ENCODE data around the gene NUDC. TPM values are rescaled to one million over a fixed set of nuclear protein-coding genes. Genes with fewer than 3 reads are reported as not detected.

The NUDC gene
- polyA plus RNA-seq, 1 of the 3 experiments (the other 2 are of a cell fraction) = 153 TPM

- H3K4me1 ChIP-seq (ENCODE audit: control insufficient read depth in 1 of 2, insufficient read depth in 2 of 2, low read depth in 1 of 2, low read length in 1 of 2) = peaks cover 0 to 16% of the 10 kb centered on the region in 2 experiments; a peak in 2 of 4 replicates
- H3K9ac ChIP-seq = no peak overlapping the region
- peak; percentile 41 for DNase-seq
- TF ChIP-seq CTCF (IDR thresholded peaks at IDR 0.05) = peak; percentile 67
- TF ChIP-seq FOSL2 (IDR thresholded peaks at IDR 0.05; ENCODE audit: borderline replicate concordance, low read depth) = no peak
- H2AFZ ChIP-seq (ENCODE audit: low read depth) = no peak overlapping the region
- no peaks in the 10 kb centered on the region for H3K27me3 ChIP-seq (ENCODE audit: insufficient read depth)
- H3K9me3 ChIP-seq = no peaks in the 10 kb centered on the region
- peaks cover 13% of the 10 kb centered on the region for H3F3A ChIP-seq (replicated peaks; ENCODE audit: insufficient read depth)
- WGBS (ENCODE audit: low lambda C conversion rate) = 91% methylated on average over 1 of the region's 1 CpG
- H3K27ac ChIP-seq (ENCODE audit: low read depth in 2 of 2, low read length in 1 of 2) = no peak overlapping the region; a peak in 1 of 4 replicates
- POLR2A ChIA-PET = interaction anchor here (0.6 to 0.7 kb wide), 2 partner anchors 96 to 265 kb away, joined by 3 read pairs; no protein-coding TSS in a partner anchor
- H3K9me2 ChIP-seq = no peaks in the 10 kb centered on the region
- H3K4me2 ChIP-seq = no peak overlapping the region
- H3K36me3 ChIP-seq (replicated peaks in 1 of 2; ENCODE audit: control insufficient read depth in 1 of 2, insufficient read depth in 2 of 2, low read length in 1 of 2) = peaks cover 46 to 53% of the 10 kb centered on the region in 2 experiments
- CTCF ChIA-PET = interaction anchor here (0.8 to 2.1 kb wide), 8 partner anchors 13 to 68 kb away, joined by 3 to 15 read pairs (median 4); partner anchors contain the start of gene GPATCH3
- H4K20me1 ChIP-seq (ENCODE audit: insufficient read depth) = no peaks in the 10 kb centered on the region; the same call in 1 of the 2 replicates
- H3K4me3 ChIP-seq (ENCODE audit: low read depth in 2 of 2, low read length in 1 of 2) = no peak overlapping the region
- H3K79me2 ChIP-seq (ENCODE audit: insufficient read depth) = peaks cover 39% of the 10 kb centered on the region
Measured at GRCh38 chr1:26887125-26887524, 34.4 kb upstream of the NUDC start.

- Histone ChIP-seq H4K20me1 (ENCODE audit: insufficient read depth) (no peaks in the 10 kb centered on the region; the same call in 1 of the 2 replicates), H3F3A (replicated peaks; ENCODE audit: insufficient read depth) (peaks cover 13% of the 10 kb centered on the region), H3K9me3 (no peaks in the 10 kb centered on the region), H3K9me2 (no peaks in the 10 kb centered on the region), H3K27me3 (ENCODE audit: insufficient read depth) (no peaks in the 10 kb centered on the region), H3K4me2 (no peak overlapping the region), H3K4me1 (ENCODE audit: control insufficient read depth in 1 of 2, insufficient read depth in 2 of 2, low read depth in 1 of 2, low read length in 1 of 2) (peaks cover 0 to 16% of the 10 kb centered on the region in 2 experiments; a peak in 2 of 4 replicates), H3K27ac (ENCODE audit: low read depth in 2 of 2, low read length in 1 of 2) (no peak overlapping the region), H3K36me3 (replicated peaks in 1 of 2; ENCODE audit: control insufficient read depth in 1 of 2, insufficient read depth in 2 of 2, low read length in 1 of 2) (peaks cover 46 to 50% of the 10 kb centered on the region in 2 experiments), H3K79me2 (ENCODE audit: insufficient read depth) (peaks cover 39% of the 10 kb centered on the region), H2AFZ (ENCODE audit: low read depth) (no peak overlapping the region), H3K4me3 (ENCODE audit: low read depth in 2 of 2, low read length in 1 of 2) (no peak overlapping the region), H3K9ac (no peak overlapping the region)
- TF ChIP-seq CTCF (IDR thresholded peaks at IDR 0.05) (no peak), FOXM1 (IDR thresholded peaks at IDR 0.05; ENCODE audit: low read depth) (no peak), SIN3A (IDR thresholded peaks at IDR 0.05; ENCODE audit: borderline replicate concordance, low read depth, low read length) (no peak), USF2 (IDR thresholded peaks at IDR 0.05; ENCODE audit: borderline replicate concordance, low read depth, low read length) (no peak)
- ChIA-PET CTCF (interaction anchor here (0.6 to 2.1 kb wide), 4 partner anchors 10 to 99 kb away, joined by 3 to 15 read pairs (median 8); partner anchors contain the start of gene GPATCH3), POLR2A (no interaction called here)
- 80% methylated on average over 1 of the region's 1 CpG for WGBS (ENCODE audit: low lambda C conversion rate)
- DNase-seq = no peak
Measured at GRCh38 chr1:26888231-26888630, 33.3 kb upstream of the NUDC start.

Data from SK-N-SH (cell line).